ENCODE results near the gene RYR1.
"Not testable (repeated sequence)": the region's sequence is repeated elsewhere in the genome, so short reads cannot be mapped to it uniquely, and the experiment has no call there.

The RYR1 gene

GRCh38 chr19:38424272-38424671 is 9.2 kb upstream of the RYR1 start:
- no peaks in the 10 kb centered on the region for H3K36me3 ChIP-seq (ENCODE audit: insufficient read depth, low read length)
- no peak overlapping the region for H3K9ac ChIP-seq (ENCODE audit: low read depth, low read length, poor library complexity, severe bottlenecking)
- H3K4me1 ChIP-seq (ENCODE audit: insufficient read depth, low read length, poor library complexity, severe bottlenecking) = peaks cover 16% of the 10 kb centered on the region
- no peaks in the 10 kb centered on the region for H3K79me2 ChIP-seq (ENCODE audit: insufficient read depth, low read length)
- no peaks in the 10 kb centered on the region for H3K9me2 ChIP-seq (replicated peaks; ENCODE audit: low read depth, low read length)
- H3F3A ChIP-seq (ENCODE audit: low read depth) = no peaks in the 10 kb centered on the region
- TF ChIP-seq EZH2phosphoT487 (IDR thresholded peaks at IDR 0.05; ENCODE audit: borderline replicate concordance) (no peak), CTCF (conservative IDR thresholded peaks at IDR 0.05; ENCODE audit: low read length) (no peak)
- no peaks in the 10 kb centered on the region for H3K27me3 ChIP-seq (ENCODE audit: insufficient read depth, low read length, poor library complexity, severe bottlenecking)
- H3K4me3 ChIP-seq (ENCODE audit: low read length, poor library complexity, severe bottlenecking) = no peak overlapping the region
- no peak overlapping the region for H3K4me2 ChIP-seq (ENCODE audit: low read depth, low read length, poor library complexity, severe bottlenecking)
- no peaks in the 10 kb centered on the region for H4K20me1 ChIP-seq (ENCODE audit: insufficient read depth, low read length, poor library complexity, severe bottlenecking)
- no peaks in the 10 kb centered on the region for H3K9me3 ChIP-seq (ENCODE audit: insufficient read depth, low read depth, low read length)
- no peak overlapping the region for H2AFZ ChIP-seq (ENCODE audit: low read length)

- Histone ChIP-seq H3F3A (ENCODE audit: low read depth) (no peaks in the 10 kb centered on the region), H3K4me3 (ENCODE audit: low read length, poor library complexity, severe bottlenecking) (peak overlapping the region; percentile 69), H3K27me3 (ENCODE audit: insufficient read depth, low read length, poor library complexity, severe bottlenecking) (no peaks in the 10 kb centered on the region), H3K4me1 (ENCODE audit: insufficient read depth, low read length, poor library complexity, severe bottlenecking) (peaks cover 19% of the 10 kb centered on the region), H3K9me3 (ENCODE audit: insufficient read depth, low read depth, low read length) (no peaks in the 10 kb centered on the region), H3K79me2 (ENCODE audit: insufficient read depth, low read length) (no peaks in the 10 kb centered on the region), H2AFZ (ENCODE audit: low read length) (no peak overlapping the region; the same call in 1 of the 2 replicates), H3K9me2 (replicated peaks; ENCODE audit: low read depth, low read length) (no peaks in the 10 kb centered on the region), H3K4me2 (ENCODE audit: low read depth, low read length, poor library complexity, severe bottlenecking) (peak overlapping the region; percentile 82), H3K9ac (ENCODE audit: low read depth, low read length, poor library complexity, severe bottlenecking) (peak overlapping the region; percentile 68), H3K36me3 (ENCODE audit: insufficient read depth, low read length) (no peaks in the 10 kb centered on the region), H4K20me1 (ENCODE audit: insufficient read depth, low read length, poor library complexity, severe bottlenecking) (no peaks in the 10 kb centered on the region)
- no peak for TF ChIP-seq EZH2phosphoT487 (IDR thresholded peaks at IDR 0.05; ENCODE audit: borderline replicate concordance)
- no peak for TF ChIP-seq CTCF (conservative IDR thresholded peaks at IDR 0.05; ENCODE audit: low read length)
These were observed 8.2 kb upstream of the RYR1 start for GRCh38 chr19:38425222-38425809.

DNA sequence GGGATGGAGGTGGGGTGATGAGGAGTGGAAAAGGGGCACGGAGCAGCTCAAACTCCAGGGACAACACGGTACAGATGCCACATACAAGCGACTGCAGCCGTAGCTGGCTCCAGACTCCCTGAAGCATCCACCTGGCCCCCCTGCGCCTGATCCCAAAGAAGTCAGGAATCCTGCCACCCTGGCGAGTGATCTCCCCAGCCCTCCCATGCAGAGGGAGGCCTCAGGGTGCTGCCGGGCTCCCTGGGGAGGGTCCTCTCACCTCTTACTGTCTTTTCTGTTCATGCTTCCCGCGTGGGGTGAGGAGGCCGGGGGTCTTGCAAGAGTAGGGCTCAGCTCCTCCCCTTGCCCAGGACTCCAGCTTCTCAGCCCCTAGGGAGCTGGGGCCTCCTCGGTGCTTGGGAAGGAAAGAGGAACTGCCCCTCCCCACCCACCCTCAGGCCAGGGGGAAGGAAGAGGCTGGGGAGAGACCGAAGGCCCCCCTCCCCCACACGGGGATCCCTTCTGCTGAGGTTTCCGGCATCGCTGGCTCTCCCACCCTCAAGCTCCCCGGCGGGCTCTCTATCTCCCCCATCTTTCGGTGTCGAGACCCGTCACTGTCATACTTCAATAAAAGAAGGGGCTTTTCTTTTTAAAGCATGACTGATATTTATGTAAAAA is 7.6 kb upstream of the RYR1 start, which contains the start of gene RASGRP4:
TSS of gene RASGRP4 (minus strand) at position 410 of the 657 bp plus-strand sequence. CDS start at position 282, 128 bp downstream.
- peak within 1 kb of the TSS; percentile 82 for H3K4me2 ChIP-seq (ENCODE audit: low read depth, low read length, poor library complexity, severe bottlenecking)
- H3K79me2 ChIP-seq (ENCODE audit: insufficient read depth, low read length) = no peaks in the 10 kb centered on the region
- H3K9ac ChIP-seq (ENCODE audit: low read depth, low read length, poor library complexity, severe bottlenecking) = peak within 1 kb of the TSS; percentile 68
- H3K4me1 ChIP-seq (ENCODE audit: insufficient read depth, low read length, poor library complexity, severe bottlenecking) = peaks cover 19% of the 10 kb centered on the region
- no peaks in the 10 kb centered on the region for H3K27me3 ChIP-seq (ENCODE audit: insufficient read depth, low read length, poor library complexity, severe bottlenecking)
- H4K20me1 ChIP-seq (ENCODE audit: insufficient read depth, low read length, poor library complexity, severe bottlenecking) = no peaks in the 10 kb centered on the region
- peak within 1 kb of the TSS; percentile 69 for H3K4me3 ChIP-seq (ENCODE audit: low read length, poor library complexity, severe bottlenecking)
- H2AFZ ChIP-seq (ENCODE audit: low read length) = no peak within 1 kb of the TSS; the same call in 1 of the 2 replicates
- H3K9me3 ChIP-seq (ENCODE audit: insufficient read depth, low read depth, low read length) = no peaks in the 10 kb centered on the region
- peak; percentile 22; the same call in 1 of the 2 replicates for TF ChIP-seq CTCF (conservative IDR thresholded peaks at IDR 0.05; ENCODE audit: low read length)
- TF ChIP-seq EZH2phosphoT487 (IDR thresholded peaks at IDR 0.05; ENCODE audit: borderline replicate concordance) = no peak
- no peaks in the 10 kb centered on the region for H3K36me3 ChIP-seq (ENCODE audit: insufficient read depth, low read length)
- no peaks in the 10 kb centered on the region for H3K9me2 ChIP-seq (replicated peaks; ENCODE audit: low read depth, low read length)
- H3F3A ChIP-seq (ENCODE audit: low read depth) = no peaks in the 10 kb centered on the region

DNA sequence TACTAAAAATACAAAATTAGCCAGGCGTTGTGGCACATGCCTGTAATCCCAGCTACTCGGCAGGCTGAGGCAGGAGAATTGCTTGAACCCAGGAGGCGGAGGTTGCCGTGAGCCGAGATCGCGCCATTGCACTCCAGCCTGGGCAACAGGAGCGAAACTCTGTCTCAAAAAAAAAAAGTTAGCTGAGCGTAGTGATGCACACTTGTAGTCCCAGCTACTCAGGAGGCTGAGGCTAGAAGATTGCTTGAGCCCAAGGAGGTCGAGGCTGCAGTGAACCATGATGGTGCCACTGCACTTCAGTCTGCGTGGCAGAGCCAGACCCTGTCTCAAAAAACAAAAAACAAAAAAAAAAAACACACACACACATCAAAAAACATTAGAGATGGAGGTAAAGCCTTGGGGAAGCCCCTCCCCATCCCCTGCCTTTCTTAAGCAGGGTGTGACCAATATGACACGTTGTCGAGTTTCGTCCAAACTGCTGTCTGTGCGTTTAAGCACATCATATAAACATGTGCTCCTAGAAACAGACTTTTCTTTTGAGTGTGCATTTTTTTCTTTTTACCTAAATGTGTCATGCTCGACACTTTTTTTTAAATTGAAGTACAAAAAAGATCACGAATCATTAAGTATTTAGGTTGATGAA is 6.3 kb upstream of the RYR1 start:
- not testable (repeated sequence) for H3K27me3 ChIP-seq (ENCODE audit: insufficient read depth, low read length, poor library complexity, severe bottlenecking); H3K36me3 ChIP-seq (ENCODE audit: insufficient read depth, low read length); H3K9me3 ChIP-seq (ENCODE audit: insufficient read depth, low read depth, low read length); H3K4me2 ChIP-seq (ENCODE audit: low read depth, low read length, poor library complexity, severe bottlenecking); H3K79me2 ChIP-seq (ENCODE audit: insufficient read depth, low read length); H4K20me1 ChIP-seq (ENCODE audit: insufficient read depth, low read length, poor library complexity, severe bottlenecking); H2AFZ ChIP-seq (ENCODE audit: low read length); H3K4me3 ChIP-seq (ENCODE audit: low read length, poor library complexity, severe bottlenecking); H3K9ac ChIP-seq (ENCODE audit: low read depth, low read length, poor library complexity, severe bottlenecking); H3K9me2 ChIP-seq (replicated peaks; ENCODE audit: low read depth, low read length); H3F3A ChIP-seq (ENCODE audit: low read depth)
- peaks cover 19% of the 10 kb centered on the region for H3K4me1 ChIP-seq (ENCODE audit: insufficient read depth, low read length, poor library complexity, severe bottlenecking)

All from Loucy (cell line).